ENCODE results near the gene STX5. TPM values are rescaled to one million over a fixed set of nuclear protein-coding genes. Genes with fewer than 3 reads are reported as not detected.
"Not testable (repeated sequence)": the region's sequence is repeated elsewhere in the genome, so short reads cannot be mapped to it uniquely, and the experiment has no call there.

The STX5 gene
- total RNA-seq, 1 experiment from 2014 or later = 49.0 TPM

DNA sequence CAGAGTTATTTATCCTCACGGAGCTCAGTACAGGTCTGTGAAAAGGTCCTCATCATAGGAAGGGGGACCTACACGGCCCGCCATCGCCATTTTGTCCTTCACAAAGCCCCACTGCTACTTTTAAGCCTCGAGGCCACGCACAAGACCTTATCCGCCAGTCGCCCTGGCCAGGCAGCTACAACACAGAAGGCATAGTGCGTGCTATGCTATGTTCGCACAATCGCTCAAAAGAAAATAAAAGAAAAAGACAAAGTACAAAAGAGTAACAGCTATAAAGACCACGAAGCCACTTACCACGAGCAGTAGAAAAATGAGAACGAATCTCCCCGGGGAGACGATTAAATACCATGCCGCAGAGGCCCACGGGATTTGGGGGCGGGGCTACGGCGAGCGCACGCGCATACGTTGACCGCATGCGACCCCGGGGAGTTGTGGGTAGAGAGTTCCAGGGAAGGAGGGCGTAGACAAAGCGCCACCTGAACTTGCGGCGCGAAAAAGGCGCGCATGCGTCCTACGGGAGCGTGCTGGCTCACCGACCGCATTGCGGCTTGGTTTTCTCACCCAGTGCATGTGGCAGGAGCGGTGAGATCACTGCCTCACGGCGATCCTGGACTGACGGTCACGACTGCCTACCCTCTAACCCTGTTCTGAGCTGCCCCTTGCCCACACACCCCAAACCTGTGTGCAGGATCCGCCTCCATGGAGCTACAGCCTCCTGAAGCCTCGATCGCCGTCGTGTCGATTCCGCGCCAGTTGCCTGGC lies 23.9 kb upstream of the STX5 start:
- in situ Hi-C loops (cut with HindIII; ENCODE audit: low sequenced_read_pairs) = no loop called here
- peak; percentile 97 for DNase-seq (ENCODE audit: low spot score)

DNA sequence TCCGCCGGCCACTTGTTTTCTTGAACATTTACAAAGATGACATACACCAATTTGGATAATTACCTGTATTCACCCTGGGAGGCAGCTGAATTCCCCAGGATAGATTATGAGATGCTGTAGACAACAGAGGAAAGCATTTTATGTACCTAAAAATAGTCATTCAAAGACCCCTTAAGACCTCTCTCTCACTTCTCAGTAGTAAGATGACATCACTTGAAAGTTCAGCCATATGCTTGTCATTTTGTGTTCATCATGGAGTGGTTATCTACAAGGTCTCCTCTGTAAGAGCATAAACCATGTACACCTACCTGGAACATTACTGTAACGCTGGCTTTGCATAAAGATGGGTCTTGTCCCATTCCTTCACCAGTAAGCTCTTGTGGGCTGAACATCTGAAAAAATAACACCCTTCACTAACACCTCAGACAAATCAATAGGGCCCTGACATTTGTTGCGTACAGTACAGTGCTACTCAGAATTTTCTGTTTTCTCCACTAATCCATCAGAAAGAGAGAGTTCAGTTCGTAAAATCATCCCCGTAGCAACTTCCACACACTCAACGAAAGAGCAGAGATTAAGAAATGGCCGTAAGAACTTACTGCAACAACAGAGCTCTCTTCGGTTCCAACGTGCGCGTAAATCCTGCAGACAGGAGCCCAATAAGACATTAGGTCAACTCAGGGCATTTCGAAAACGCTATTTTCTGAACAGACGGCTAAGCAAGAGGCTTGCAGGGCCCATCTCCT lies 23.1 kb upstream of the STX5 start:
- DNase-seq (ENCODE audit: low spot score) = no peak
- in situ Hi-C loops (cut with HindIII; ENCODE audit: low sequenced_read_pairs) = no loop called here

DNA sequence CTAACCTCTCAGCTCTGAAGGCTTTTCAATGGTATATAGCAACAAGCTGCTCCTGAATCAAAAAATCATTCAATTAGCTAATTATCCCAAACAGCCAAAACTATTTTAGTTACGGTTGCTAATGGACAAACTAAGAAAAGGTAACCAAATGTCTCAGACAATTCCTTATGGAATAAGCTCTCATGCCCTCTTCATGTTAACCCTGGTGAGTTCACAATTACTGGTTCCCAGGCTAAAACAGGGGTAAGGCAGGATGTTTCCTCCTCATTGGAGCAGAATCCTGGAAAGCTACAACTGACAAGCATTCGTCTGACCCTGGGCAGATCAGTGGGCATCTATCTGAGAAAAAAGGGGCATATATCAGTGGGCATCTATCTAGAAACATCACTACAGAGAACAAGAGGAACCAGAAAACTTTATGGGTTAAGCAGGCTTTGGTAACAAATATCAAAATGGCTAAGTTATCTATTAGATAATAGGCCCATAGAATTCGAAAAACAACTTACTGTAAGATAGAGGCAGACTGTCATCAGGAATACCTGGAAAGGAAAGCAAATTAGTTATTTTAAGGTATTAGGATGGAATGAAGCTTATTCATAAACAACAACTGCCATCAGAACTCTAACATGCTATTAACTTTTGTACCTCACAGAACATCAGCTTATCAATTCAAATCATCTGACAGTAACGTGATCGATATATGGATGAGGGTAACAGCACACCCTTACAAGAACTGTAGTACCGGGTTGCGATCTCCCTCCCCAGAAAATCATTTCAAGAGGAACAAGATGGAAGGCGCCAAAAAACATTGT lies 22.4 kb upstream of the STX5 start:
- DNase-seq (ENCODE audit: low spot score) = no peak

DNA sequence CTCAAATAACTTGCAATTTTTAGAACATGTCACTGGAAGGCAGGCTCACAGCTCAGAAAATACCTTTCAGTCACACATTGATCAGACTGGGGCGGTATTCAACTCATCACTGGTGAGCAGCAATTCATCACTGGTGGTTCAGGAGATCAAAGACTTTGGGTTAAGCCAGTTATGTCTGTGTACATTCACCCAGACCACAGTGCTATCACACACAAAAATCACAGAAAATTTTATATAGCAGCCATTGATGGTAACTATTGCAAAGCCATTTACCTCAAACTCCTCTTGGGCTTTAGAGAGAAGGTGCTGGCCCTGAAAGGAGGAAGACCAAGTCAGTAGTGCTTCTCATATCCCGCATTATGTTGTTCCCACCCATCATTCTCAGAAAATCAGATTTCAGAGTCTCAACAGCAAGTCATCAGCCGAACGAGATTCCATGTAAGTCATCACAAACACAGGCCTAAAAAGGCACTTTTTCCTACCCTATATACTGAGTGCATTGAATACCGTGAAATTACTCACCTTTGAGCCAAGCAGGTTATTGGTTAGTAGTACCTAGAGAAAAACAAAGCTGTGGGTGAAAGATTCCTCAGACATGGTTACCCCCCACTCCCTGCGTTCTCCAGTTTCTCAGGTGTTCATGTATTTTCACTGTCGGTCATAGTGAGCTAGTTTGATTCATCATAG lies 21.6 kb upstream of the STX5 start:
- DNase-seq (ENCODE audit: low spot score) = no peak
- in situ Hi-C loops (cut with HindIII; ENCODE audit: low sequenced_read_pairs) = no loop called here

More for the DNA sequence above, 22.4 kb upstream of the STX5 start:
- in situ Hi-C loops (cut with HindIII; ENCODE audit: low sequenced_read_pairs) = no loop called here

DNA sequence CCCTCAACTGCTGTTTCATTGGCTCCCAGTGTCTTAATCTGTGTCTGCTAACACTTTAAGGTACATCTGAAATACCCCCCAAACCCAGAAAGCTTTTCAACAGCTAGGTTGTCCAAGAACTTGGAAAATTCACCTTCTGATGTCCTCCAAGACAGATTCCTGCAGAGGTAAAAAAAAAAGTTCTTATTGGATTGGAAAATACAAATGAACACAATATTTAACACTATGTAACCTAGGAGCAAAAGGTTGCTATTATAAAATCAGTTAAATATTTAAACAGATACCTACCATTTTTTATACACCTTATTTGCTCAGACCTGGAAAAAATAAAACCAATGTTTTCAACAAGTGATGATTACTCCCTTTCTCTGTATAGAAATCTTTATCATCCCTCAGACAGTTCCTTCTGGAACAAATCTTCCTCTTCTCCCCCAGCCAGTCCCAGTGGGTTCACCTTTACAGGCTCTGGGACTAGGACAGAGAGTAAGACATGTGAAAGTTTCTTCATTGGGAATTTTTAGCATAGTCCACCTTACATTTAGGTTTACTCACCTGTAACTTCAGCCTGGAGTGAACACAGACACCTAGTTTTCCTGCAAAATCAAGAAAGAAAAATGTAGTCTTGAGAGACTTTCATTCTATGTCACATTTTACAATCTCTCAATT lies 20.8 kb upstream of the STX5 start:
- in situ Hi-C loops (cut with HindIII; ENCODE audit: low sequenced_read_pairs) = no loop called here

DNA sequence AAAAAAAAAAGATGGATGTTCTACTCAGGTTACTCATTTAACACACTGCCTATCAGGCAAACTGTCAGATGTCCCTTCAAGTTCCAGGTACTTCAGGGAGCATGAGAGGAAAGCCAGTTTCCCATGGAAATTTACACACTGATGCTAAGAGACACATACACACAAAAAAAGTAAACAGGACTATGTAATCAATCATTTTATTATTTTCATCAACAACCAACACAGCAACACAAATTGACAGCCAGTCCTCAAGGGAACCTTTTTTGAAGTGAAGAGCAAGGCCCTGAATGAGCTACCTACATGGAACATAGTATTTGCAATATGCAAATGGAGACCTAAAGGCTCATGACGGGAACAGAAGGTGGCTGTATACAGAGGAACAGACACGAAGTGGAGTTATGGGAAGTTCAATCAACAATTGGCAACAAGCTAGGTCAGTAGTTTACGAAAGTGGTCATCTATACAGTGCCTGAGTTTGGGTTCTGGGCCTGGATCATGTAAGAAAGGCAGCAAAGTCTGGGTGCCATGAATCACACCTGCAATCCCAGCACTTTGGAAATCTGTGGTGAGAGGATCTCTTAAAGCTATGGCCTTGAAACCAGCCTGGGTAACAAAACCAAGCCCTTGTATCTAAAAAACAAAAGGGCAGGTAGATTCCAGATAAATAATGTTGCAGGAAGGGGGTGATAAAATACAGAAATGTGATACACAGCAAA lies 20.1 kb upstream of the STX5 start:
- in situ Hi-C loops (cut with HindIII; ENCODE audit: low sequenced_read_pairs) = no loop called here
- DNase-seq (ENCODE audit: low spot score) = no peak

More for the DNA sequence above, 20.8 kb upstream of the STX5 start:
- DNase-seq (ENCODE audit: low spot score) = no peak

DNA sequence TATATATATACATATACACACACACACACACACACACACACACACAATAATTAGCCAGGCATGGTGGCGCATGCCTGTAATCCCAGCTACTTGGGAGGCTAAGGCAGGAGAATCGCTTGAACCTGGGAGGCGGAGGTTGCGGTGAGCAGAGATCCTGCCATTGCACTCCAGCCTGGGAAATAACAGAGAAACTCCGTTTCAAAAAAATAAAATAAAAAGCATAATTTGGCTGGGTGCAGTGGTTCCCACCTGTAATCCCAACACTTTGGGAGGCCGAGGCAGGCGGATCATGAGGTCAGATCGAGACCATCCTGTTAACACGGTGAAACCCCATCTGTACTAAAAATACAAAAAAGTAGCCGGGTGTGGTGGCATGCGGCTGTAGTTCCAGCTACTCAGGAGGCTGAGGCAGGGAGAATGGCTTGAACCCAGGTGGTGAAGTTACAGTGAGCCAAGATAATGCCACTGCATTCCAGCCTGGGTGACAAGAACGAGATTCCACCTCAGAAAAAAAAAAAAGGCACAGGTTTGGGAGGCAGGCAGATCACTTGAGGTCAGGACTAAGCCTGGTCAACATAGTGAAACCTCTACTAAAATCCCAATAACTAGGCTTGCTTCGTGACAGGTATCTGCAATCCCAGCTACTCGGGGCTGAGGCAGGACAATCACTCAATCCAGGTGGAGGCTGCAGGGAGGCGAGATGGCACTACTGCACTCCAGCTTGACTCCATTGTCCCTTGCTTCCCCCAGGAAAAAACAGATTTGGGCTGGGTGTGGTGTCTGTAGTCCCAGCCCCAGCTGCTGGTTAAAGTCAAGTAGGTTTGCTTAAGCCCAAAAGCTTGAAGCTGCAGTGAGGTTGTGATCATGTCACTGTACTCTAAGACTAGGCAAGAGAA lies 19.3 kb upstream of the STX5 start:
- in situ Hi-C loops (cut with HindIII; ENCODE audit: low sequenced_read_pairs) = no loop called here
- DNase-seq (ENCODE audit: low spot score) = peak; percentile 49

DNA sequence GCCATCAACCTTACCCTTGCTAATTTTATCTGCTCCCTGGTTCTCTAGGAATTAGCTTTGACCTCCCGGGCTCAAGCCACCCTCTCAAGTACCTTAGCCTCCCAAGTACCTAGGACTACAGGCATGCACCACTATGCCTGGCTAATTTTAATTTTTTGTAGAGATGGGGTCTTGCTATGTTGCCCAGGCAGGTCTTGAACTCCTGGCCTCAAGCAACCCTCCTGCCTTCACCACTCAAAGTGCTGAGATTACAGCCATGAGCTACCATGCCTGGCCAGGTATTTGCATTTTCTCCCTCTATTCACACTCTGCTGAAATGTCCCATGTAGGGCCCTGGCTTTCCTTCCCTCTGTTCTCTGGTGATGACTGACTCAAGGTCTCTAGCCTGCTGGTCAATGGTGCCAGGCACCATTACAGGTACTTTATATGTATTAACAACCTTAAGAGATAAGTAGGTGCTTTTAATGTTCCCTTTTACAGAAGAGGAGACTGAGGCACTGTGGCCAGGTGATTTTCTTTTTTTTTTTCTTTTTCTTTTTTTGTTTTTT lies 16.0 kb upstream of the STX5 start:
- no peak for DNase-seq (ENCODE audit: low spot score)
- in situ Hi-C loops (cut with HindIII; ENCODE audit: low sequenced_read_pairs) = no loop called here

DNA sequence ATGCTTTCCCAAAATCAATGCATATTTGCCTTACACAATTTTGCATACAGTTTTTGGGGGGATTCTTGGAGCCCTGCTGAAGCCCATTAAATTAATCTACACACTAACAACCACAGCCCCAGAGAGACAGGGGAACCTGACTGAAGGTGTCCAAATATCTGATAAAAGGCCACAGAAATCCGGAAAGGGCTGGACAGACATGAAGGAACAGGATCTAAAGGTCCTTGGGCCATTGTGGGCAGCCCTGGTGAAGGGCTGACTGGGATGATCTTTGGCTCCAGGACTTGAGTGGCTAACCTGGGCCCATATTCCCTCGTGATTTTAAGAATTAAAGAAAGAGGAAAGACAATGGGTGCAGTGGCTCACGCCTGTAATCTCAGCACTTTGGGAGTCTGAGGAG lies 14.3 kb upstream of the STX5 start:
- in situ Hi-C loops (cut with HindIII; ENCODE audit: low sequenced_read_pairs) = no loop called here
- no peak for DNase-seq (ENCODE audit: low spot score)

DNA sequence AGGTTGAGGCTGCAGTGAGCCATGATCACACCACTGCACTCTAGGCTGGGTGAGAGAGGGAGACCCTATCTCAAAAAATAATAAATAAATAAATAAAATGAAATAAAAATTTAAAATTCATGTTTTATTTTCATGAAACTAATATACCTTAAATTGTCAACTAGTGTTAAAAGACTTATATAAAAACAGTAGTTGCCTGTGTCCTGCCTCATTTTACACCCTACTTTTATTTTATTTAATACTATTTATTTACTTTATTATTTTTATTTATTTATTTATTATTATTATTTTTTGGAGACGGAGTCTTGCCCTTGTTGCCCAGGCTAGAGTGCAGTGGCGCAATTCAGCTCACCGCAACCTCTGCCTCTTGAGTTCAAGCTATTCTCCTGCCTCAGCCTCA lies 12.3 kb upstream of the STX5 start:
- in situ Hi-C loops (cut with HindIII; ENCODE audit: low sequenced_read_pairs) = no loop called here
- DNase-seq (ENCODE audit: low spot score) = no peak

DNA sequence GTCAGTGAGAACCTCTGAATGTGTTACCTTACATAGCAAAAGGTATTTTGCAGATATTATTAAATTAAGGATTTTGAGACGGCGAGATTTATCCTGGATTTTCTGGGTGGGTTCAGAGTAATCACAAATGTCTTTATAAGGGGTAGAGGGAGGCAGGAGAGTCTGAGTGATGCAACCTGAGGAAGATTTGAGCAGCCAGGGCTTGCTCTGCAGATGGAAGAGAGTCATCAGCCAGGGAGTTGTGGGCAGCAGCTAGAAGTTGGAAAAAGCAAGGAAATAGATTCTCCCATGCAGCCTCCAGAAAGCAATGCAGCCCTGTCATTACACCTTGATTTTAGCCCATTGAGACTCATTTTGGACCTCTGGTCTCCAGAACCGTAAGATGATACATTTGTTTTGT lies 11.6 kb upstream of the STX5 start:
- no peak for DNase-seq (ENCODE audit: low spot score)
- in situ Hi-C loops (cut with HindIII; ENCODE audit: low sequenced_read_pairs) = no loop called here

DNA sequence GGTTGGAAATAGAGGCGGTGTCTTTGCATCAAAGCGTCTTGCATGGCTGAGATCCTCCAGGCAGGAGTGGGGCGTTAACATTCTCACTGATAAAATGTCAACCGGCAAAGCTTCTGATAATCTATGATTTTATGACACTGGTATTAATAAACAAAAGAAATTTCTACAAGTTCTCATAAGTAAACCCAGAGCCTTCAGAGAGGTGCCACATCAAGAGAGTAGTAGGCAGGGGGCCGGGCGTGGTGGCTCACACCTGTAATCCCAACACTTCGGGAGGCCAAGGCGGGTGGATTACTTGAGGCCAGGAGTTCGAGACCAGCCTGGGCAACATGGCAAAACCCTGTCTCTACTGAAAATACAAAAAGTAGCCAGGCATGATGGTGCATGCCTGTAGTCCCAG lies 11.0 kb upstream of the STX5 start:
- in situ Hi-C loops (cut with HindIII; ENCODE audit: low sequenced_read_pairs); DNase-seq (ENCODE audit: low spot score): not testable (repeated sequence)

DNA sequence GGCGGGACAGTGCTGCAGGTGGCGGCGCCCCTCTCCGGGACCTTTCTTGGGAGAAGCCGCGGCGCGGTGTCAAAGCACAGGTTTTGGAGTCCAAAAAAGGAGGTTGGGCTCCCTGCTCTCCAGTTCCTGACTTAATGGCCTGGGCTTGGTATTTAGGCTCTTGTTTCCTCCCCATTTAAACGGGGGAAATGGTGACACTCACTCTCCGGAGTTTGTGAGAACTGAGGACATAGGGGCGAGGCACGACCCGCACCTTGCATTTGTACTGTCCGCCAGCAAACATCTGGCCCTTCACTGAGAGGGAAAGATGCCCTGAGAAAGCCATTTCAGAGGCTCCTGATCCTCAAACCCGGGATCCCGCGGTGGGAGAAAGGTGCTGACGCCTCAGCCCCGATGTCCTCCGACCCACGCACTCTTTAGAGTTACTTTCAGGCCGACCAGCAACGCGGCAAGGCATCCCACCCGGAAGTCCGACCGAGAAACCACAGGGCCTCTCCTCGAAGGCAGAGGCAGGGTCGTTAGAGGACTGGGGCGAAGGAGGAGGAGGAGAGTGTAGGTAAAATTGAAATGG lies 10.4 kb upstream of the STX5 start:
- in situ Hi-C loops (cut with HindIII; ENCODE audit: low sequenced_read_pairs) = no loop called here
- no peak for DNase-seq (ENCODE audit: low spot score)

DNA sequence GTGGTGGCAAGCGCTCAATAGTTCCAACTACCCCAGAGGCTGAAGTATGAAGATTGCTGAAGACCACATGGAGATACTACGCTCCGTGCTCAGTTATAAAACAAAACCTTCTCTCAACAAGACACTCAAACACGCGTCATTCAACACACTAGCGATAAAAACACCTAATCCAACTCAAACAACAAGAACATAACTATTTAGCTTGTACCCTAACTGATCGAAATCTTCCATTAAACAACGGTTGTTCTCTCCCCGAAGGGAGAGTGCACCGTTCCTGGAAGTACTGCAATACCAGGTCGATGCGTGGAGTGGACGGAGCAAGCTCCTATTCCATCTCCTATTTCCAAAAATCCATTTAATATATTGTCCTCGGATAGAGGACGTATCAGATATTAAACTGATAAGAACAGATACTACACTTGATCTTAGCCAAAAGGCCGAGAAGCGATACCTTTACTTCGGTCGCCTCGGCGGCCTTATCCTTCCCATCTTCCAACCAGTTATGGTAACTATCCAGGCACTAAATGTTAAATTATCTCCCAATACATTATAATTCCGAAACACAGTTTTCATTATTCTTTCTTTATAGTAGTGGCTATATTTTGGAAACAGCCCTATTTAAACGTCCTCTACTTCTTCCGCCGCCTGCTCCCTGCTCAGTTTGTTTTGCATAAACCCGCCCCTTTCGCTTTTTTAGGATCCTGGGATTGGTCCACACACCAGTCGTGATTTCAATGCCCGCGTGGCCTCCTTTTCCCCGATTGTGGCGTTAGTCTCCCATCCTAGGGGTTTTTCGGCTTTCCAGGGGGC lies 9.7 kb upstream of the STX5 start:
- in situ Hi-C loops (cut with HindIII; ENCODE audit: low sequenced_read_pairs) = no loop called here
- DNase-seq (ENCODE audit: low spot score) = peak; percentile 99

DNA sequence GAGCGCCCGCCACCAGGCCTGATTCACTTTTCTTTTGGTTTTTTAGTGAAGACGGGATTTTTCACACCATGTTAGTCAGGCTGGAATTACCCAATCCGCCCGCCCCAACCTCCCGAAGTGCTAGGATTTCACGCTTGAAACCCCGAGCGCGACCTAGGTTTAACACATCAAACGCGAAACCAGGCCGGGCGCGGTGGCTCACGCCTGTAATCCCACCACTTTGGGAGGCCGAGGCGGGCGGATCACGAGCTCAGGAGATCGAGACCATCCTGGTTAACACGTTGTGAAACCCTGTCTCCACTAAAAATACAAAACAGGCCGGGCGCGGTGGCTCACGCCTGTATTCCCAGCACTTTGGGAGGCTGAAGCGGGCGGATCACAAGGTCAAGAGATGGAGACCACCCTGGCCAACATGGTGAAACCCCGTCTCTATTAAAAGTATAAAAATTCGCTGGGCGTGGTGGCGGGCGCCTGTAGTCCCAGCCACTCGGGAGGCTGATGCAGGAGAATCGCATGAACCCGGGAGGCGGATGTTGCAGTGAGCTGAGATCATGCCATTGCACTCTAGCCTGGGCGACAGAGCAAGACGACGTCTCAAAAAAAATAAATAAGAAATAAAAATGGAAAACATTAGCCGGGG lies 9.0 kb upstream of the STX5 start:
- peak; percentile 78 for DNase-seq (ENCODE audit: low spot score)
- in situ Hi-C loops (cut with HindIII; ENCODE audit: low sequenced_read_pairs) = not testable (repeated sequence)

Data from G401 (cell line).